GM21423 (cell line): ENCODE data around the gene CADPS.

Experiments used
- ATAC-seq: cut with Tn5 transposase; IDR thresholded peaks from one replicate; pipeline ENCODE4 v1.9.1; 2021; ENCODE audit warnings: mild to moderate bottlenecking, moderate library complexity; ENCODE audit not compliant: unreplicated experiment

The CADPS gene

DNA sequence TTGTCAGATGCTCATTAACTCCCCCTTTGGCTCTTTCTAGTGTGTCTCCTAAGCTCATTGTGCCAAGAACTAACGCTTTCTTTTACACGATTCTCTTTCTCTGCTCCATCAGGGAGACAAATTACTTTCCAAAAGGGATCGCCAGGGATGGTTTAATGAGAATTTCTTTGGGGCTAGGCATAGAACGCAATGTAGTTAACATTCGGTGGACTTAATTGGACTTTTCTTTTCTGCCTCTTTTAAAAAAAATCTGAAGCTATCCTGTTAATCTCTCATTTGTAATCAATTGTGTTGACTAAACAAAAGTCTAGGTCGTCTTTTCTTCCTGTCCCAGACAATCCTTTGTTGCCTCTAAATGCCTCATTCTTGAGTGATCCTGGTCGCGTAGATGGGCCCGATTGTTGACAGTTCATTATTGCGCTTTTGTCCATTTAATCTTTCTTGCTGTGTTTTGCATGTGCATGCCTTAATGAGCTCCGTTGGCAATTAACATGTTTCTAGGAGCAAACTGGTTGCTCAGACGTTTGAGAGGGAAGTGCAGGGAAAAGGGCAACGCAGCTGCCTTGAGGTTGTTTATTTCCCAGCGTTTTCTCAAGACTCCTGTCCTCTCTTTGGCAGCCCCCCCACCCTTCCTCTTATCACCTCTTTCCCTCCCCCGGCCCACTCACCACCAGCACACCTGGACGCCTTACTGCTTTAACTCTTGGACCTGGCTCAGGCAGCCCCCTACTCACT is 509.7 kb downstream of the CADPS start:
- ATAC-seq = no peak

DNA sequence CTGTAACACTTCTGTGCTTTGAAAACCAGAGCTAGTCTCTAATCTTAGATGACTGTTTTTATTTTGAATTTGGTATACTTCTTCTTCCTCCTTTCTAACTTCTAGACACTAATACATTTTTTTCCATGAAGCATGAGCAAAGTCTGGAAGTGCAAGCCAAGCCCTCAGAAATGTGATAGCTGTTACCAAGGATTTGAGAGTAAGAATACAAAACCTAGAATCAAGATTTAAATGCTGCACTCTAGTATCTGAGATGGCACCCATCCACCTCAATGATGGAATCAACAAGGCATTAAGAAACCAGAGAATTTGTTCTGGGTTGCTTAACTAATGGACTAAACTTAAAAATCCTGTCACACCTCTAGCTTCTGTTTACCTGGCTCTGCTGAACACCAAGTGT is 511.0 kb downstream of the CADPS start:
- no peak for ATAC-seq

DNA sequence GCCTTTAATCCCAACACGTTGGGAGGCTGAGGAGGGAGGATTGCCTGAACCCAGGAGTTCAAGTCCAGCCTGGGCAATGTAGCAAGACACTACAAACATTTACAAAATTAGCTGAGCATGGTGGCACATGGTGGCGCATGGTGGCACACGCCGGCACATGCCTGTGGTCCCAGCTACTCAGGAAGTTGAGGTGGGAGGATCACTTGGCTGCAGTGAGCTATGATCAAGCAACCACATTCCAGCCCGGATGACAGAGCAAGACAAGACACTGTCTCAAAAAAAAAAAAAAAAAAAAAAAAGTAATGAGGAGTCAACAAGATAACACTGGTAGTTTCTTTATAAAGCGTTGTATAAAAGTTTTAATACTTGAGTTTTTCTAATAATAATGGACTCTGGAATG is 511.9 kb downstream of the CADPS start:
- ATAC-seq = no peak

DNA sequence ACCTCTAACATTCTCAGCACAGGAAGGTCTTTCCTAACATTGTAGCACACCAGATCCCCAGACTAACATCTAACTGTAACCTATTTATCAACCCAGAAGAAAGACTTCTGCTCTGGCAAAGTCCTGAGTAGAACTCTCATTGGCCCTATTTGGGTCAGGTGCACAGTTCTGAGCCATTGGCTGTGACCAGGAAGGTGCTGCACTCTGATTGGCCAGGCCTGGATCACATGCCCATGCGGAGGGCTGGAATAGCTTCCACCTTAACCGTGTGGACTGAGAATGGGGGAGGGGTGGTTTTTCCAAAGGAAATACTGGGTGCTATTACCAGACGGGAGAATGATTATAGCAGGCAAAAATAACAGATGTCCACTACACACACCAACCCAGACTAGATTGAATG is 513.4 kb downstream of the CADPS start:
- peak; percentile 20 for ATAC-seq

DNA sequence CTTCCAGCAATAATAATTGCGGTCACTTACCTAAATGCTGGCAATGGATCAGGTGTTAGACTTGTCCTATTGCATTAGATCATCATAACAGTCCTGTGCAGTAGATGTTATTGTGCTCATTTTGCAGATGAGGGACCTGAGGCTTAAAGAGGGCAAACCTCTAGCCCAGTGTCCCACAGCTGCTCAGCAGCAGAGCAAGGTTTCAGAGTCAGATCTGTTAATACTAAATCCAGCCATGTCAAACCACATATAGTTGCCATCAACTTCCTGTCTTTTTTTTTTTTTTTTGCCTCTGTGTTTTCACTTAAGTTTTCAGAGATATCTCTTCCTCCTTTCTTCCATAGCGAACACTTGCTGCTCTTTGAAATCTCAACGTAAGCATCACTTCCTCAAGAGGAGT is 514.0 kb downstream of the CADPS start:
- peak; percentile 98 for ATAC-seq

DNA sequence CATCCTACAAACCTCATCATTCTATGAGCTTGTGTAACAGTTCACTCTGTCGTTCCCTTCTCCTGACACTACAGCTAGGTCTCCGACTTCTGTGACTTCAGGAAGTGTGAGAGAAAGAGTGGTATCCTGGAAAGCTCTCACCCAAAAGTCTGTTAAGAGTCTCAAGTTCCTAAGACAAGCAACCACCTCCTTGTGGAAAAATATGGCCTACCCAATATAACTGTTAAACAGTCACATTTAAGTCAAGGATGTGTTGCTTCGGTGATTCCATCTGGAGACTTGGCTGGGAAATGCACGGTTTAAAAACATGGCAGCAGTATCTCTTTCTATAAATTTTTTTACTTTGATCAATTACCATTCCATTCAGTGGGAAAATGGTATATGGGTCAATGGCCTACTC is 515.7 kb downstream of the CADPS start:
- no peak for ATAC-seq

DNA sequence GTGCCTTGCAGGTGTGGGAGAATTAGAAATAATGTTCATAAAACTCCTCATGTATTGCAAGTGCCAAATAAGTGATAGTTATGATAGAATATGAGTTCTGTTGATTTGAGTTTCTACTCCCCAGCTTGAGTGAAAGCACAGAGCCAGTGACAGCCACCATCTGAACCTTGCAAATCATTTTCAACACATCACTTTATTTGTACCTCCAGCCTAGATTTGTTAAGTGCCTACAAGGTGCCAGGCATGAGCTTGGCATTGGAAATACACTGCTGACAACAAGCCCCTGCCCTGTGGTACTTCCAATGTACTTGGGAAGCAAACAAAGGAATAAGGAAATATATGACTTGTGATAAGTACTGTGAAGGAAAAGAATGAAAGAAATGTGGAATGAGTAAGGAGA is 518.9 kb downstream of the CADPS start:
- ATAC-seq = no peak

DNA sequence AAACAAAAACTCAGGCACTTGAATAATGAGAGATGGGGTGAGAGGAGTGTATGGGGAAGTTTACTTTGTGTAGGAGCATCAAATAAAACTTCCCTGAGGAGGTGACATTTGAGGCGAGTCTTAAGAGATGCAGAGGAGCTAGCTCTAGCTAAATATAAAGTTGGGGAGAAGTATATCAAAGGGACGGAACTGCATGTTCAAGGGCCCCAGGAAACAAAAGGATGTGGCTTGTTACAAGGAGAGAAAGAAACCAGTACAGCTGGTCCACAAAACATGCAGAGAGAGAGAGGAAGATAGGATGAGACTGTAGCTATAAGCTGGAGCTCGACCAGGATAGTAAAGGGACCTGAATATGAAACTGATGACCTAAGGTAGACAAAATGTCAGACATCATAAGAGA is 519.5 kb downstream of the CADPS start:
- ATAC-seq = no peak
